22Rv1 (cell line): Measurements from ENCODE around the gene GAPVD1.

Experiments
- CTCF ChIP-seq: fragments of 450-650 bp; IDR thresholded peaks from 2 replicates; pipeline ENCODE4 v1.5.1; 2017; ENCODE audit warnings: mild to moderate bottlenecking
- ZFX ChIP-seq: fragments of 450-650 bp; IDR thresholded peaks from 2 replicates; pipeline ENCODE4 v1.6.1; 2017; ENCODE audit warnings: antibody characterized with exemption, borderline replicate concordance

GRCh38 chr9:125325826-125326225 lies 64.2 kb downstream of the GAPVD1 start:
- TF ChIP-seq CTCF, result no peak
- TF ChIP-seq ZFX, result no peak
